GM12874 (cell line): Measurements from ENCODE around the gene EPN2.
"Not testable (repeated sequence)": the region's sequence is repeated elsewhere in the genome, so short reads cannot be mapped to it uniquely, and the experiment has no call there.

Source experiments
- TF ChIP-seq, protein P1 (sequence below): IDR thresholded peaks from 2 replicates; pipeline ENCODE4 v1.5.1; 2011; ENCODE audit warnings: low read depth, mild to moderate bottlenecking, control low read depth, low read length, moderate library complexity; ENCODE audit not compliant: insufficient read depth

EPN2 gene

DNA sequence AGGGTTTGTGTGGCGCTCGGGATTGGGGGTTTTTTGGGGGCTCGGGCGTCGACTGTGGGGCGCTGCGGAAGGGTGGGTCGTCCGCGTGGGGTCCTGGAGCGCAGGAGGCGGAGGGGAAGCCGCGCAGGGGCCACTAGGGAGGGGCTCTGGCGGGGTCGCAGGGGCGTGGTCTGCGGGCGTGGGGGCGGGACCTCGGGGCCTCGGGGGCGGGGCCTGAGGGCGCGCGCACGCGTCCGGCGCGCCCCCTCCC lies at the start of gene EPN2:
Gene EPN2 (plus strand): TSS at position 228 of the 250 bp plus-strand sequence. CDS start 45,754 bp downstream, outside the sequence.
- TF ChIP-seq, protein P1, sequence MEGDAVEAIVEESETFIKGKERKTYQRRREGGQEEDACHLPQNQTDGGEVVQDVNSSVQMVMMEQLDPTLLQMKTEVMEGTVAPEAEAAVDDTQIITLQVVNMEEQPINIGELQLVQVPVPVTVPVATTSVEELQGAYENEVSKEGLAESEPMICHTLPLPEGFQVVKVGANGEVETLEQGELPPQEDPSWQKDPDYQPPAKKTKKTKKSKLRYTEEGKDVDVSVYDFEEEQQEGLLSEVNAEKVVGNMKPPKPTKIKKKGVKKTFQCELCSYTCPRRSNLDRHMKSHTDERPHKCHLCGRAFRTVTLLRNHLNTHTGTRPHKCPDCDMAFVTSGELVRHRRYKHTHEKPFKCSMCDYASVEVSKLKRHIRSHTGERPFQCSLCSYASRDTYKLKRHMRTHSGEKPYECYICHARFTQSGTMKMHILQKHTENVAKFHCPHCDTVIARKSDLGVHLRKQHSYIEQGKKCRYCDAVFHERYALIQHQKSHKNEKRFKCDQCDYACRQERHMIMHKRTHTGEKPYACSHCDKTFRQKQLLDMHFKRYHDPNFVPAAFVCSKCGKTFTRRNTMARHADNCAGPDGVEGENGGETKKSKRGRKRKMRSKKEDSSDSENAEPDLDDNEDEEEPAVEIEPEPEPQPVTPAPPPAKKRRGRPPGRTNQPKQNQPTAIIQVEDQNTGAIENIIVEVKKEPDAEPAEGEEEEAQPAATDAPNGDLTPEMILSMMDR: not testable (repeated sequence)

- TF ChIP-seq, protein P1: no peak
These were observed 412 bp downstream of the EPN2 start for GRCh38 chr17:19237389-19238166.

DNA sequence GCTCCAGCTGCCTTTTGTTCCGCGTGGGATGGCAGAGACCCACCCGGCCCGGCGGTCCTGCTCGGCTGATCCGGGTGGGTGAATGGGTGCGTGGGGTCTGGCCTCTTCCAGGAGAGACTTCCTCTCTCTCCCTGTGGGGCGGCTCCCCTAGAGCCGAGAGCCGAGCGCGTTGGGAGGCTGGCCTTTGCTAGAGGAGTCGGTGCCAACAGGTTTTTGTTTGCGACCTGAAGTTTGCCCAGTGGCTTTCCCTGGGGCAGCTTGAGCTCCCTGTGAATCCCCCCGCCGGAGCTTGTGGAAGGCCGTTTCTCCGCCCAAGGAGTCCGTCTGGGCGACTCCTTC lies 970 bp downstream of the EPN2 start:
- TF ChIP-seq, protein P1: no peak

- TF ChIP-seq, protein P1: no peak
These were observed 2.4 kb downstream of the EPN2 start for GRCh38 chr17:19239544-19239943.

- TF ChIP-seq, protein P1: no peak
These were observed 5.2 kb downstream of the EPN2 start for GRCh38 chr17:19242323-19242722.

DNA sequence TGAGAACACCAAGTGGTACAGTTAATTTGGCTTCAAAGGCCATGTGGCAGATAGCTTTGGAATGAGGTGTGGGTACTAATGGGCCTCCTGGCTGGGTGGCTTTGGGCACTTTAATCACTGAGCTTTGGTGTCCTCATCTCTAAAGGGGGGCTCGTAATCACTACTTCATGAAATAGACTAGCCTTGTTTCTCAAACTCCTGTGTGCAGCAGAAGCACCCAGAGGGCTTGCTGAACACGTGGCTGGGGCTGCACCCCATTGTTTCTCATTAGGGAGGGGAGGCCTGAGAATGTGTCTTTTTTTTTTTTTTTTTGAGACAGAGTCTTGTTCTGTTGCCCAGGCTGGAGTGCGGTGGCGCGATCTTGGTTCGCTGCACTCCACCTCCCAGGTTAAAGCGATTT lies 5.8 kb downstream of the EPN2 start:
- TF ChIP-seq, protein P1: no peak

- TF ChIP-seq, protein P1: no peak
These were observed 6.7 kb downstream of the EPN2 start for GRCh38 chr17:19243838-19244237.
